Adrenal gland (tissue), 5 donors: Measurements from ENCODE around the gene ZSWIM4.

ENCODE experiments used
- POLR2A ChIP-seq, 2 donors: fragments of 450-650 bp; IDR thresholded peaks; one replicate each; pipeline ENCODE4 v1.6.1; 2017; ENCODE audit warnings: antibody characterized with exemption in 2 of 2, mild to moderate bottlenecking in 2 of 2, moderate library complexity in 1 of 2
- TF ChIP-seq, protein P1 (sequence below), 6 experiments: fragments of 450-650 bp in 4 of 6; fragments of 200-600 bp in 2 of 6; sonication (generic) in 1 of 6; IDR thresholded peaks; 1 replicate in 5 of 6; 2 replicates in 1 of 6; pipeline versions ENCODE4 v1.5.1 to v1.8.0; 2016 to 2021; ENCODE audit warnings: antibody characterized with exemption in 6 of 6, mild to moderate bottlenecking in 2 of 6, moderate library complexity in 1 of 6
- donor health status: DM: no; HTN: no; CAD: no.

DNA sequence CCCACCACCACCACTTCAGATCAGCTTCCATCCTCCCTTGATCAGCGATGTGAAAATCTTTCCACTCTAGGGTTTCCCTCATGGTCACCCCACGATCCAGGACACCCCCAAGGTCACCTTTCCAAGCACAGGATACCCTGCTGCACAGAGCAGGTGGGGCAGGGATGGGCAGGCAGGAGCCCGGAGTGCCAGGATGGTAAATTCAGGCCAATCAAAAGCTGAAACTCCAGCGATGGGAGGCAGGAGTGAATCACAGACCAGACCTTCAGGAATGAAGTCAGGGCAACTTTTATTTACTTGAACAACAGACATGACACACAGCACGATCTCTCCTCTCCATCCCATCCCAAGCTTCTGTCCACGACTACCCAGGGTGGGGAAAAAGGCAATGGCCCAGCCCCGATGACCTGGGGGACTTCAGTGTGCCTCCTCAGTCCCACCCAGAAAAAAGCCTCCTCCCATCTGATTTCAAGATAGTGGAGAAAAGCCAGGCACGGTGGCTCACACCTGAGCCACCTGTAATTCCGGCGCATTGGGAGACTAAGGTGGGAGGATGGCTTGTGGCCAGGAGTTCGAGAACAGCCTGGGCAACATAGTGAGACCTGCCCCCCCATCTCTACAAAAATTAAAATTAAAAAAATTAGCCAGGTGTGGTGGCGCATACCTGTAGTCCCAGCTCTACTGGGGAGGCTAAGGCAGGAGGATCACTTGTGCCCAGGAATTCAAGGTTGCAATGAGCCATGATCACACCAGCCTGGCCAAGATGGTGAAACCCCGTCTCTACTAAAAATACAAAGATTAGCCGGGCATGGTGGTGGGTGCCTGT, 39.2 kb downstream of the ZSWIM4 start:
- TF ChIP-seq, protein P1, sequence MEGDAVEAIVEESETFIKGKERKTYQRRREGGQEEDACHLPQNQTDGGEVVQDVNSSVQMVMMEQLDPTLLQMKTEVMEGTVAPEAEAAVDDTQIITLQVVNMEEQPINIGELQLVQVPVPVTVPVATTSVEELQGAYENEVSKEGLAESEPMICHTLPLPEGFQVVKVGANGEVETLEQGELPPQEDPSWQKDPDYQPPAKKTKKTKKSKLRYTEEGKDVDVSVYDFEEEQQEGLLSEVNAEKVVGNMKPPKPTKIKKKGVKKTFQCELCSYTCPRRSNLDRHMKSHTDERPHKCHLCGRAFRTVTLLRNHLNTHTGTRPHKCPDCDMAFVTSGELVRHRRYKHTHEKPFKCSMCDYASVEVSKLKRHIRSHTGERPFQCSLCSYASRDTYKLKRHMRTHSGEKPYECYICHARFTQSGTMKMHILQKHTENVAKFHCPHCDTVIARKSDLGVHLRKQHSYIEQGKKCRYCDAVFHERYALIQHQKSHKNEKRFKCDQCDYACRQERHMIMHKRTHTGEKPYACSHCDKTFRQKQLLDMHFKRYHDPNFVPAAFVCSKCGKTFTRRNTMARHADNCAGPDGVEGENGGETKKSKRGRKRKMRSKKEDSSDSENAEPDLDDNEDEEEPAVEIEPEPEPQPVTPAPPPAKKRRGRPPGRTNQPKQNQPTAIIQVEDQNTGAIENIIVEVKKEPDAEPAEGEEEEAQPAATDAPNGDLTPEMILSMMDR (IDR thresholded peaks at IDR 0.05) = no peak
- no peak for TF ChIP-seq POLR2A (IDR thresholded peaks at IDR 0.05)
